Fibroblast of lung (primary cell): ENCODE results near the gene FAM193A. TPM values are rescaled to one million over a fixed set of nuclear protein-coding genes. Genes with fewer than 3 reads are reported as not detected.

Experiments
- DNase-seq, 2 donors: peaks; one replicate each; pipeline versions ENCODE4 v3.0.0 to v3.0.0-alpha.2; 2010; ENCODE audit warnings: low read depth in 2 of 2
- H2AFZ ChIP-seq: 2 replicates; pipeline ENCODE4 v1.5.1; 2012; ENCODE audit warnings: low read length, control low read depth, inconsistent platforms
- H3K27ac ChIP-seq: 2 replicates; pipeline ENCODE4 v1.5.1; 2011; ENCODE audit warnings: low read length, control low read depth; ENCODE audit not compliant: insufficient read depth
- H3K27me3 ChIP-seq: 2 replicates; pipeline ENCODE4 v1.5.1; 2011; ENCODE audit warnings: mild to moderate bottlenecking, low read length; ENCODE audit not compliant: control insufficient read depth, insufficient read depth
- H3K36me3 ChIP-seq: 2 replicates; pipeline ENCODE4 v1.5.1; 2011; ENCODE audit warnings: low read length; ENCODE audit not compliant: control insufficient read depth, insufficient read depth
- H3K4me1 ChIP-seq: 2 replicates; pipeline ENCODE4 v1.5.1; 2011; ENCODE audit warnings: low read length; ENCODE audit not compliant: control insufficient read depth, insufficient read depth; ENCODE audit errors: extremely low read depth
- H3K4me2 ChIP-seq: 2 replicates; pipeline ENCODE4 v1.5.1; 2011; ENCODE audit warnings: low read length, control low read depth; ENCODE audit not compliant: insufficient read depth; ENCODE audit errors: extremely low read depth
- H3K4me3 ChIP-seq, 4 experiments: fragments of 200-600 bp in 1 of 4; sonication (generic) in 1 of 4; replicated peaks in 1 of 4; 2 replicates each; pipeline ENCODE4 v1.5.1; 2011 to 2016; ENCODE audit warnings: low read length in 4 of 4, low read depth in 3 of 4, mild to moderate bottlenecking in 3 of 4, control low read depth in 2 of 4, inconsistent platforms in 1 of 4, mixed read lengths in 1 of 4; ENCODE audit not compliant: insufficient read depth in 1 of 4; ENCODE audit errors: control extremely low read depth in 1 of 4
- H3K79me2 ChIP-seq: 2 replicates; pipeline ENCODE4 v1.5.1; 2012; ENCODE audit warnings: mild to moderate bottlenecking, low read length, inconsistent platforms; ENCODE audit not compliant: control insufficient read depth, insufficient read depth
- H3K9ac ChIP-seq: 2 replicates; pipeline ENCODE4 v1.5.1; 2011; ENCODE audit warnings: mild to moderate bottlenecking, low read length, control low read depth; ENCODE audit not compliant: insufficient read depth
- H3K9me3 ChIP-seq: 2 replicates; pipeline ENCODE4 v1.5.1; 2012; ENCODE audit warnings: low read depth, low read length; ENCODE audit not compliant: control insufficient read depth, insufficient read depth
- H4K20me1 ChIP-seq: 2 replicates; pipeline ENCODE4 v1.5.1; 2011; ENCODE audit warnings: low read length; ENCODE audit not compliant: control insufficient read depth, insufficient read depth; ENCODE audit errors: extremely low read depth
- EZH2 ChIP-seq: IDR thresholded peaks from 2 replicates; pipeline ENCODE4 v1.5.1; 2012; ENCODE audit warnings: low read length, control low read depth, mild to moderate bottlenecking; ENCODE audit errors: missing control alignments
- polyA plus RNA-seq, 2 donors: library from polyadenylated mRNA; depleted of rRNA in 1 of 2; stranded (reverse) in 1 of 2; unstranded in 1 of 2; fragments of >200 nt; gene quantifications; 2 replicates each; pipeline ENCODE4 v1.2.1, GENCODE V29; 2011 to 2012; ENCODE audit warnings: missing spikeins in 1 of 2
- total RNA-seq: library from RNA; depleted of rRNA; stranded (reverse); fragments of >200 nt; gene quantifications from 2 replicates; pipeline ENCODE4 v1.2.1, GENCODE V29; 2014
- TF ChIP-seq, protein P1 (sequence below), 2 donors: IDR thresholded peaks in 1 of 2; conservative IDR thresholded peaks in 1 of 2; 1 replicate in 1 of 2; 2 replicates in 1 of 2; pipeline ENCODE4 v1.5.1; 2011 to 2012; ENCODE audit warnings: low read length in 2 of 2, control low read depth in 1 of 2, inconsistent platforms in 1 of 2, low read depth in 1 of 2, mild to moderate bottlenecking in 1 of 2

FAM193A gene
- total and polyA plus RNA-seq, 2 donors (not counting 1 experiment from before 2014, with no cell fraction given) = 5.6 to 10.9 TPM

DNA sequence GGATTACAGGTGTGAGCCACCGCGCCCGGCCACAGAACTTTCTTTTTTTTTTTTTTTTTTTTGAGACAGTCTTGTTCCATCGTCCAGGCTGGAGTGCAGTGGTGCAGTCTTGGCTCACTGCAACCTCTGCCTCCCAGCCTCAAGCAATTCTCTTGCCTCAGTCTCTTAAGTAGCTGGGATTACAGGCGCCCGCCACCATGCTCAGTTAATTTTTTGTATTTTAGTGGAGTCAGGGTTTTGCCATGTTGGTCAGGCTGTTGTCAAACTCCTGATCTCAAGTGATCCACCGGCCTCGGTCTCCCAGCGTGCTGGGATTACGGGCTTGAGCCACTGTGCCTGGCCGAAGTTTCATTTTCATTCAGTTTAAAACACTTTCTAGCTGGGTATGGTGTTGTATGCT is 16.4 kb downstream of the FAM193A start:
- Histone ChIP-seq H3K79me2 (peaks cover 87% of the 10 kb centered on the region), H3K9me3 (no peaks in the 10 kb centered on the region), H3K36me3 (no peaks in the 10 kb centered on the region), H2AFZ (no peak overlapping the region), H3K4me1 (no peaks in the 10 kb centered on the region), H4K20me1 (peaks cover 6% of the 10 kb centered on the region), H3K9ac (no peak overlapping the region), H3K27ac (no peak overlapping the region), H3K4me3 (no peak overlapping the region), H3K4me2 (no peak overlapping the region), H3K27me3 (no peaks in the 10 kb centered on the region)
- no peak for TF ChIP-seq EZH2
- TF ChIP-seq, protein P1, sequence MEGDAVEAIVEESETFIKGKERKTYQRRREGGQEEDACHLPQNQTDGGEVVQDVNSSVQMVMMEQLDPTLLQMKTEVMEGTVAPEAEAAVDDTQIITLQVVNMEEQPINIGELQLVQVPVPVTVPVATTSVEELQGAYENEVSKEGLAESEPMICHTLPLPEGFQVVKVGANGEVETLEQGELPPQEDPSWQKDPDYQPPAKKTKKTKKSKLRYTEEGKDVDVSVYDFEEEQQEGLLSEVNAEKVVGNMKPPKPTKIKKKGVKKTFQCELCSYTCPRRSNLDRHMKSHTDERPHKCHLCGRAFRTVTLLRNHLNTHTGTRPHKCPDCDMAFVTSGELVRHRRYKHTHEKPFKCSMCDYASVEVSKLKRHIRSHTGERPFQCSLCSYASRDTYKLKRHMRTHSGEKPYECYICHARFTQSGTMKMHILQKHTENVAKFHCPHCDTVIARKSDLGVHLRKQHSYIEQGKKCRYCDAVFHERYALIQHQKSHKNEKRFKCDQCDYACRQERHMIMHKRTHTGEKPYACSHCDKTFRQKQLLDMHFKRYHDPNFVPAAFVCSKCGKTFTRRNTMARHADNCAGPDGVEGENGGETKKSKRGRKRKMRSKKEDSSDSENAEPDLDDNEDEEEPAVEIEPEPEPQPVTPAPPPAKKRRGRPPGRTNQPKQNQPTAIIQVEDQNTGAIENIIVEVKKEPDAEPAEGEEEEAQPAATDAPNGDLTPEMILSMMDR (conservative IDR thresholded peaks at IDR 0.05 in 1 of 2, IDR thresholded peaks at IDR 0.05 in 1 of 2; ENCODE audit: low read depth in 1 of 2, low read length in 2 of 2) = no peak
- no peak for DNase-seq

DNA sequence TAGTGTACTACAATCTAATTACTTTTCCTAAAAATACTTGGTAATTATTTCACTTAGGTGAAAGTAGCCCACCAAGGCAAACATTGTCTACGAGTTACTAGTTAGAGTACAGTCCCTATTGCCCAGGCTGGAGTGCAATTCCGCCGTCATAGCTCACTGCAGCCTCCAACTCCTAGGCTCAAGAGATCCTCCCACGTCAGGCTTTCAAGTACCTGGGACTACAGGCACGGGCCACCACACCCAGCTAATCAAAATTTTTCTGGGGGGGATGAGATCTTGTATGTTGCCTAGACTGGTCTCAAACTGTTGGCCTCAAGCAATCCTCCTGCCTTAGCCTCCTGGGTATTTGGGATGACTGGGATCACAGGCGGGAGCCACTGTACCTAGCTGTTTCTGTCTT is 21.9 kb downstream of the FAM193A start:
- Histone ChIP-seq H3K27me3 (no peaks in the 10 kb centered on the region), H3K4me1 (no peaks in the 10 kb centered on the region), H3K9me3 (no peaks in the 10 kb centered on the region), H2AFZ (no peak overlapping the region), H3K27ac (no peak overlapping the region), H3K4me3 (no peak overlapping the region), H3K9ac (no peak overlapping the region), H3K4me2 (no peak overlapping the region), H4K20me1 (peaks cover 6% of the 10 kb centered on the region), H3K79me2 (peaks cover 89% of the 10 kb centered on the region), H3K36me3 (no peaks in the 10 kb centered on the region)
- DNase-seq = no peak
- no peak for TF ChIP-seq EZH2
- TF ChIP-seq, protein P1 (conservative IDR thresholded peaks at IDR 0.05 in 1 of 2, IDR thresholded peaks at IDR 0.05 in 1 of 2; ENCODE audit: low read depth in 1 of 2, low read length in 2 of 2) = no peak

DNA sequence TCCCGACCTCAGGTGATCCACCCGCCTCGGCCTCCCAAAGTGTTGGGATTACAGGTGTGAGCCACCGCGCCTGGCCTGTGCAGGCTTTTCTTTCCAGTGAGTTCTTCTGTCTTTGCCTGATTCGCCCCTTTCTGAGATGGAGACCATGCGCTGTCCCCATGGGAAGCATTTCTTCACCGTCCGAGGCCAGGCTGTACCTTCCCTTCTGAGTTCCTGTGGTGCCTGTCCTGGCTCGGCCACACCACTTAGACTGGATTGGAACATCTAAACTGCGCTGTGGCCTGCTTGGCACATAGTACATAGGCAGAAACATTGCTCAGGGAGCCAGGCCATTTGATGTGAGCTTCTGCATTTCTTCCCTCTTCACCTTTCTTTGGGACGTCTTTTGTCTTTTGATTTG is 23.7 kb downstream of the FAM193A start:
- Histone ChIP-seq H3K4me3 (no peak overlapping the region), H3K36me3 (no peaks in the 10 kb centered on the region), H3K9me3 (no peaks in the 10 kb centered on the region), H3K79me2 (peaks cover 87% of the 10 kb centered on the region), H3K27me3 (no peaks in the 10 kb centered on the region), H3K4me2 (no peak overlapping the region), H3K9ac (no peak overlapping the region), H4K20me1 (peaks cover 2% of the 10 kb centered on the region), H2AFZ (no peak overlapping the region), H3K4me1 (no peaks in the 10 kb centered on the region), H3K27ac (no peak overlapping the region)
- DNase-seq = no peak
- TF ChIP-seq, protein P1 (conservative IDR thresholded peaks at IDR 0.05 in 1 of 2, IDR thresholded peaks at IDR 0.05 in 1 of 2; ENCODE audit: low read depth in 1 of 2, low read length in 2 of 2) = no peak
- TF ChIP-seq EZH2 = no peak
